OCI-LY3 (cell line): Measurements from ENCODE around the gene DENND11.

Source experiments
- CTCF ChIP-seq: fragments of 200-600, 300-600 bp; sonication (generic); IDR thresholded peaks from 2 replicates; pipeline ENCODE4 v1.5.1; 2014; ENCODE audit warnings: antibody characterized with exemption, low read length, low read depth
- EZH2phosphoT487 ChIP-seq: fragments of 200-600 bp; shearing (Covaris generic); IDR thresholded peaks from 2 replicates; pipeline ENCODE4 v1.6.1; 2018; ENCODE audit warnings: antibody characterized with exemption, mixed run types, low read depth

GRCh38 chr7:141691961-141692360 lies 10.0 kb downstream of the DENND11 start:
- TF ChIP-seq CTCF (no peak), EZH2phosphoT487 (no peak)
